Ascending aorta (tissue), 2 donors: ENCODE results near the gene RNF144B. TPM values are rescaled to one million over a fixed set of nuclear protein-coding genes. Genes with fewer than 3 reads are reported as not detected.

Experiments used
- DNase-seq, 2 donors: peaks; one replicate each; pipeline ENCODE4 v3.0.0-alpha.2; 2019; ENCODE audit warnings: low spot score in 2 of 2
- H3K27ac ChIP-seq, 2 donors: fragments of 200-600 bp; sonication (generic); one replicate each; pipeline ENCODE4 v1.5.1; 2016 to 2017; ENCODE audit warnings: mild to moderate bottlenecking in 1 of 2
- H3K27me3 ChIP-seq: fragments of 200-600 bp; sonication (generic); one replicate; pipeline ENCODE4 v1.5.1; 2017
- H3K36me3 ChIP-seq, 2 donors: fragments of 200-600 bp; sonication (generic); one replicate each; pipeline ENCODE4 v1.5.1; 2016
- H3K4me1 ChIP-seq, 2 donors: fragments of 200-600 bp; sonication (generic); one replicate each; pipeline ENCODE4 v1.5.1; 2016 to 2017; ENCODE audit warnings: mild to moderate bottlenecking in 1 of 2
- H3K4me3 ChIP-seq, 2 donors: fragments of 200-600 bp; sonication (generic); one replicate each; pipeline ENCODE4 v1.5.1; 2016 to 2017; ENCODE audit warnings: mild to moderate bottlenecking in 1 of 2
- H3K9me3 ChIP-seq, 2 donors: fragments of 200-600 bp; sonication (generic); one replicate each; pipeline ENCODE4 v1.5.1; 2016
- intact Hi-C: fragments of 100-400 bp; cut with DNase I; formaldehyde crosslinking; loops from one replicate; pipeline ENCODE4 v1.15.1; 2023
- total RNA-seq: library from RNA; depleted of rRNA; stranded (reverse); fragments of >200 nt; gene quantifications from one replicate; pipeline ENCODE4 v1.1.0, GENCODE V29; 2016
- TF ChIP-seq, protein P1 (sequence below), 3 experiments: fragments of 200-600 bp in 2 of 3; fragments of 450-650 bp in 1 of 3; sonication (generic) in 2 of 3; IDR thresholded peaks; one replicate each; pipeline ENCODE4 v1.5.1; 2016 to 2019; ENCODE audit warnings: antibody characterized with exemption in 3 of 3, mild to moderate bottlenecking in 1 of 3, moderate library complexity in 1 of 3

The RNF144B gene
- total RNA-seq, 1 donor from 2014 or later: 52.3 TPM

- no peaks in the 10 kb centered on the region for H3K27me3 ChIP-seq
- no peaks in the 10 kb centered on the region for H3K9me3 ChIP-seq
- H3K36me3 ChIP-seq: no peaks in the 10 kb centered on the region
- intact Hi-C loops: no loop called here
- no peak overlapping the region for H3K4me3 ChIP-seq
- H3K27ac ChIP-seq: no peak overlapping the region
- no peak for DNase-seq
- TF ChIP-seq, protein P1, sequence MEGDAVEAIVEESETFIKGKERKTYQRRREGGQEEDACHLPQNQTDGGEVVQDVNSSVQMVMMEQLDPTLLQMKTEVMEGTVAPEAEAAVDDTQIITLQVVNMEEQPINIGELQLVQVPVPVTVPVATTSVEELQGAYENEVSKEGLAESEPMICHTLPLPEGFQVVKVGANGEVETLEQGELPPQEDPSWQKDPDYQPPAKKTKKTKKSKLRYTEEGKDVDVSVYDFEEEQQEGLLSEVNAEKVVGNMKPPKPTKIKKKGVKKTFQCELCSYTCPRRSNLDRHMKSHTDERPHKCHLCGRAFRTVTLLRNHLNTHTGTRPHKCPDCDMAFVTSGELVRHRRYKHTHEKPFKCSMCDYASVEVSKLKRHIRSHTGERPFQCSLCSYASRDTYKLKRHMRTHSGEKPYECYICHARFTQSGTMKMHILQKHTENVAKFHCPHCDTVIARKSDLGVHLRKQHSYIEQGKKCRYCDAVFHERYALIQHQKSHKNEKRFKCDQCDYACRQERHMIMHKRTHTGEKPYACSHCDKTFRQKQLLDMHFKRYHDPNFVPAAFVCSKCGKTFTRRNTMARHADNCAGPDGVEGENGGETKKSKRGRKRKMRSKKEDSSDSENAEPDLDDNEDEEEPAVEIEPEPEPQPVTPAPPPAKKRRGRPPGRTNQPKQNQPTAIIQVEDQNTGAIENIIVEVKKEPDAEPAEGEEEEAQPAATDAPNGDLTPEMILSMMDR (IDR thresholded peaks at IDR 0.05): no peak
- H3K4me1 ChIP-seq: peaks cover 0 to 2% of the 10 kb centered on the region in 2 donors
Measured at GRCh38 chr6:18492972-18493371, 105.8 kb downstream of the RNF144B start.

DNA sequence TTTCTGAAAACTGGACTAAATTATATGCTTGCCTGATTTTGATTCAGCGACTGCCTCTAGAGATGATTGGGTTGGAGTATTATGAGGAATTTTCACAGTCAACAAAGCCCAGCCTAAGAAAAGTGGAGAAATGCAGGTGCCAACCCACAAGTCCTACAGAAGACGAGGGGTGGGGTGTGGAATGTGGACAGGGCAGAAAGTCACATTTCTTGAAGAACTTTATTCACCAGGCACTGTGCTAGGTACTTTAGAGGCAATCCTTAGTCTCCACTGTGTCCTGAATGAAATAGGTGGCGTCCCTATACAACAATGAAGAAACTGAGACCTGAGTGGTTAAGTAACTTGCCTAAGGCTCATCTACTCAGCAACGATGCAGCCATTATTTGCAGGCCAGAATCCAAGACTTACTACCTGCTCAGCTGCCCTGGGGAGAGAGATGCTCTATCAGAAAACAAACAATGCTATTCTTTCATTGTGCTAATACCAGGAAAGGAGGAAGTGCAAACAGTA lies 106.3 kb downstream of the RNF144B start:
- TF ChIP-seq, protein P1 (IDR thresholded peaks at IDR 0.05): no peak
- no peaks in the 10 kb centered on the region for H3K36me3 ChIP-seq
- no peak overlapping the region for H3K4me3 ChIP-seq
- intact Hi-C loops: no loop called here
- no peaks in the 10 kb centered on the region for H3K27me3 ChIP-seq
- no peak overlapping the region for H3K27ac ChIP-seq
- no peaks in the 10 kb centered on the region for H3K9me3 ChIP-seq
- H3K4me1 ChIP-seq: peaks cover 0 to 2% of the 10 kb centered on the region in 2 donors
- DNase-seq: no peak

DNA sequence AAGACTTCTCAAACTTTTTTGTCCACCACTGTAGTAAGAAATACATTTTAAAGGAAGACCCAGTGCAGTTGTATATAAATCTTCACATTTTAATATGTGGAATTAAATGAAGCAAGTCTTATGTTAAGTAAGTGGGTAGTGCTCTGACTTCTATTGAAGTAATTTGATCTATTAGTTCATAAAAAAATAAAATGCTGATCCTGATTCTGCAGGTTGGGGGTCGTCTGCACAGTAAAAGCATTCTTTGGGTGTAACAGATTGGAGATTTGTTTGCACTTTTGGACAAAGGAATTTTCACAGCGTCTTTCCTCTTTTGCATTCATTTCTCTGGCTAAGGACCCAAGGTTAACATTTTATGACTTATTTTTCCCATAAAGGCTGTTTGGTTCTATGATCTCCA lies 106.8 kb downstream of the RNF144B start:
- Histone ChIP-seq H3K4me1 (peaks cover 0 to 2% of the 10 kb centered on the region in 2 donors), H3K9me3 (no peaks in the 10 kb centered on the region), H3K36me3 (no peaks in the 10 kb centered on the region), H3K27ac (no peak overlapping the region), H3K27me3 (no peaks in the 10 kb centered on the region), H3K4me3 (no peak overlapping the region)
- intact Hi-C loops: no loop called here
- DNase-seq: no peak
- TF ChIP-seq, protein P1 (IDR thresholded peaks at IDR 0.05): no peak

DNA sequence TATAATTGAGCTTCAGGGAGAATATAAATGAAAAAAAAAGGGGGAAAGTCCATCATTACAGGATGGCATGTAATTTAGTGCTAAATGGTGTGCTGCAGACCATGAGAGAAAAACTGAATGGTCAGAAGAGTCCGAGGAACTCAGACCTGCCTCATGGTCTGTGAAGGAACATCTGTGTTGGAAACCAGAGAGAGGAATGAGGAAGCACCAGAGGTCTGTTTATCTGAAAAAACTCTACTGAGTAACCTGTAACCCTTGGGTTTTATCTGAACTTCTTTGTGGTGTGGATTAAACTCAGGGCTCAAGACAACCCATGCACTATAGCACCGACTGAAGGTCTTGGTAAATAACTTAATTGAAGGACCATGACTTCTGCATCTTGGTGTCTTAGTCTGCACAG lies 108.1 kb downstream of the RNF144B start:
- Histone ChIP-seq H3K27me3 (no peaks in the 10 kb centered on the region), H3K9me3 (no peaks in the 10 kb centered on the region), H3K36me3 (no peaks in the 10 kb centered on the region), H3K27ac (no peak overlapping the region), H3K4me1 (peaks cover 0 to 2% of the 10 kb centered on the region in 2 donors), H3K4me3 (no peak overlapping the region)
- DNase-seq: no peak
- TF ChIP-seq, protein P1 (IDR thresholded peaks at IDR 0.05): no peak
- intact Hi-C loops: no loop called here

GRCh38 chr6:18496462-18496861 lies 109.3 kb downstream of the RNF144B start:
- Histone ChIP-seq H3K27me3 (no peaks in the 10 kb centered on the region), H3K4me1 (peaks cover 0 to 2% of the 10 kb centered on the region in 2 donors), H3K9me3 (no peaks in the 10 kb centered on the region), H3K36me3 (no peaks in the 10 kb centered on the region), H3K27ac (no peak overlapping the region), H3K4me3 (no peak overlapping the region)
- no peak for DNase-seq
- TF ChIP-seq, protein P1 (IDR thresholded peaks at IDR 0.05): no peak
- intact Hi-C loops: no loop called here

GRCh38 chr6:18497006-18497405 lies 109.9 kb downstream of the RNF144B start:
- H3K27ac ChIP-seq: no peak overlapping the region
- intact Hi-C loops: no loop called here

More at GRCh38 chr6:18497006-18497405, 109.9 kb downstream of the RNF144B start:
- Histone ChIP-seq H3K27me3 (no peaks in the 10 kb centered on the region), H3K9me3 (no peaks in the 10 kb centered on the region), H3K36me3 (no peaks in the 10 kb centered on the region), H3K4me3 (no peak overlapping the region), H3K4me1 (peaks cover 0 to 2% of the 10 kb centered on the region in 2 donors)
- no peak for DNase-seq
- TF ChIP-seq, protein P1 (IDR thresholded peaks at IDR 0.05): no peak
